IPS DF 6.9 (cell line): ENCODE measurements around the gene BMPR2.
"Not testable (repeated sequence)": the region's sequence is repeated elsewhere in the genome, so short reads cannot be mapped to it uniquely, and the experiment has no call there.

Experiments
- DNase-seq: peaks from one replicate; pipeline ENCODE4 v3.0.0-alpha.2; 2013; ENCODE audit warnings: low read depth, low spot score
- H3K27ac ChIP-seq: one replicate; pipeline ENCODE4 v1.5.1; 2013; ENCODE audit warnings: low read length, control low read depth
- H3K27me3 ChIP-seq: 2 replicates; pipeline ENCODE4 v1.6.1; 2013; ENCODE audit warnings: mild to moderate bottlenecking, low read length; ENCODE audit not compliant: control insufficient read depth, insufficient read depth
- H3K36me3 ChIP-seq: 2 replicates; pipeline ENCODE4 v1.6.1; 2013; ENCODE audit warnings: low read length; ENCODE audit not compliant: control insufficient read depth, insufficient read depth
- H3K4me1 ChIP-seq: 2 replicates; pipeline ENCODE4 v1.6.1; 2013; ENCODE audit warnings: low read length; ENCODE audit not compliant: control insufficient read depth, insufficient read depth
- H3K4me3 ChIP-seq: 2 replicates; pipeline ENCODE4 v1.5.1; 2013; ENCODE audit warnings: mild to moderate bottlenecking, low read length
- H3K9me3 ChIP-seq: 2 replicates; pipeline ENCODE4 v1.6.1; 2013; ENCODE audit warnings: low read length, inconsistent platforms; ENCODE audit not compliant: control insufficient read depth, insufficient read depth
- WGBS: extraction: QIAGEN DNeasy Blood & Tissue Kit; methylation state at CpG from one replicate; pipeline ENCODE4 v1.1.7; 2013; ENCODE audit warnings: mixed read lengths, missing lambda C conversion rate; ENCODE audit not compliant: insufficient read length, insufficient coverage; 5-methylcytosine and 5-hydroxymethylcytosine counted together

Gene BMPR2

DNA sequence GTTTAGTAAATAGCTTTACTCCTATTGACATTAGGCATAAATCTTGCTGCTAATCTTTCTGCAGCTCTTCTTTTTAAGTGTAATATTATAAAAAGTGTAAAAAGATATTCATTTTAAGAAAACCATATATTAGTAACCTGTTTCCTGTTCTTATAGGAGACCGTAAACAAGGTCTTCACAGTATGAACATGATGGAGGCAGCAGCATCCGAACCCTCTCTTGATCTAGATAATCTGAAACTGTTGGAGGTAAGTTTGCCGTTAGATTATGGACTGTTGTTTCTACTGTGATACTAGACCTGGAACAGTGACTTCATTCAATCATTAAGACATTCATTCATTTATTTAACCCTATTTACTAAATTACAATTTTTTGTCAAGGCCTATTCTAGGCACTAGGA lies 138.6 kb downstream of the BMPR2 start:
- Histone ChIP-seq H3K27ac (no peak overlapping the region), H3K4me3 (no peak overlapping the region), H3K36me3 (no peaks in the 10 kb centered on the region), H3K27me3 (no peaks in the 10 kb centered on the region), H3K4me1 (no peaks in the 10 kb centered on the region), H3K9me3 (no peaks in the 10 kb centered on the region)
- DNase-seq, result no peak
- no CpG with 5 or more reads among the region's 3 CpGs for WGBS

DNA sequence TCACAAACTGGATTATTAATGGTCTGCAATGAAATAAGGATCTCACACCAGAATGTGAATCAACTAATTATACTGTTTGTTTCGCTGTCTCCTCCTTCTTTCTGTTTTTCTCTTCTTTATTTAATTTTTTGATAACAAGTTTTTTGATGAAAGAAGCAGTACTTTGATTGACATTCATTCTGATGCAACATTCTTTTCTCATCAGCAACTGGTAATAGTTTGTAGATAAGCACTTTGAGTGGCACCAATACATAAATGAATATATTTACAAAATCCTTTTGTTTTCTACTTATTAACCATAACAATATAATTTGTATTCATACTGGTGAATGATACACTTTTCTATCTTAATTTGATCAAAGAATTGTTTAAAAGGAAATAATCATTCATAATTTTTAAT lies 143.3 kb downstream of the BMPR2 start:
- Histone ChIP-seq H3K27ac (no peak overlapping the region), H3K36me3 (peaks cover 3% of the 10 kb centered on the region; the same call in 1 of the 2 replicates), H3K4me1 (no peaks in the 10 kb centered on the region), H3K9me3 (no peaks in the 10 kb centered on the region), H3K4me3 (no peak overlapping the region), H3K27me3 (no peaks in the 10 kb centered on the region)
- WGBS, result no CpG with 5 or more reads among the region's 1 CpG
- DNase-seq, result no peak

DNA sequence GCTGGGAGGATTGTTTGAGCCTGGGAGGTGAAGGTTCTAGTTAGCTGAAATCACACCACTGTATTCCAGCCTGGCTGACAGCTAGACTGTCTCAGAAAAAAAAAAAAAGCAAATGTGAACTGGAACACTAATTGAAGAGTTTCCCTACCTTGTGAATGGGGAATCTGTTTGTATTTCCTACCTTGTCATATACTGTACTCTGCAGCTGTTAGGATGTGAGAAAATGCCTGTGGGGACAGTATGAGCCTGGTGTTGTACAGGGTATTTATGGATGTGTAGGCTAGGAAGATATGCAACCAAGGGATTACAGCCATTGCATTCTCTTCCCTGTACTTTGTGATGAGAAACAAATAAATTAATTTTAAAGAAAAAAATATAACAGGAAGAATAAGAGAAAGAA lies 145.3 kb downstream of the BMPR2 start:
- no peaks in the 10 kb centered on the region; the same call in 1 of the 2 replicates for H3K4me1 ChIP-seq
- H3K4me3 ChIP-seq, result no peak overlapping the region
- H3K27ac ChIP-seq, result no peak overlapping the region
- peaks cover 3% of the 10 kb centered on the region; the same call in 1 of the 2 replicates for H3K36me3 ChIP-seq
- no peak for DNase-seq
- no peaks in the 10 kb centered on the region for H3K9me3 ChIP-seq
- H3K27me3 ChIP-seq, result no peaks in the 10 kb centered on the region

DNA sequence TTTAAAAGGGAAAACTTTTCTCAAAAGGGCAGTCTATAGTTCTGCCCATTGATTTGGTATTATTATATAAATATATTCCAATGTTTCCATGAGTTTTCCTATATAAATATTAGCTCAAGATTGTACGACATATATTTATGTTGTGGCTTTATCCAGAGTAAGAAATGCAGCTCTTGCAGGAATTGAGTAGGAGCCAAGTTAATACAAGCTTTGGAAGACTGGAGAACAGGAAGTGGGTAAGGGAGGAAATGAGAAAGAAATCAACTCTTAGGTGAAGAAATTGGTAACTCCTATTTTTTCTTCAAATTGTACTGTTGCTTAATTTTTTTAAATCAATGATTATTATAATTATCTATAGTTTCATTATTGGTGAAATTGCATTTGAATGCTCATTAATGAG lies 153.3 kb downstream of the BMPR2 start:
- no CpG with 5 or more reads among the region's 1 CpG for WGBS
- Histone ChIP-seq H3K4me1 (no peaks in the 10 kb centered on the region; the same call in 1 of the 2 replicates), H3K9me3 (no peaks in the 10 kb centered on the region), H3K4me3 (no peak overlapping the region), H3K27me3 (no peaks in the 10 kb centered on the region), H3K27ac (no peak overlapping the region), H3K36me3 (peaks cover 2% of the 10 kb centered on the region; the same call in 1 of the 2 replicates)
- DNase-seq, result no peak

DNA sequence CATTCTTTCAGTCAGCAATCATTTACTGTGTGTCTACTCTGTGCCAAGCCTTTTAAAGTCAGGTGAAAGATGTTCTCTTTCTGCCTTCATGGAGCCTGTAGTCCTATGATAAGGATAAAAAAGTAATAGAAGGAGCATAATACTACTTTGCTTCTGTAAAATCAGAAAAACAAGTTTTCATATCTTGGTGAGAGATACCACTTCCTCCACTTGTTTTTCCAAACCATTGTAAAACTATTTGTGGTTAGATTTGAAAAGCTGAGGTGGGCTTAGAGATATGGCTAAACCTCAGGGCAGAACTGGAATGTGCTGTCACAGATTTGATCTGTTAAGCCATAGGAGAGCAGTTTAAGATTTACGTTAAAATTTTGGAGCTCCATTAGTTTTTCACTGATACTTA lies 153.9 kb downstream of the BMPR2 start:
- WGBS, result no CpG with 5 or more reads among the region's 1 CpG
- DNase-seq, result no peak

DNA sequence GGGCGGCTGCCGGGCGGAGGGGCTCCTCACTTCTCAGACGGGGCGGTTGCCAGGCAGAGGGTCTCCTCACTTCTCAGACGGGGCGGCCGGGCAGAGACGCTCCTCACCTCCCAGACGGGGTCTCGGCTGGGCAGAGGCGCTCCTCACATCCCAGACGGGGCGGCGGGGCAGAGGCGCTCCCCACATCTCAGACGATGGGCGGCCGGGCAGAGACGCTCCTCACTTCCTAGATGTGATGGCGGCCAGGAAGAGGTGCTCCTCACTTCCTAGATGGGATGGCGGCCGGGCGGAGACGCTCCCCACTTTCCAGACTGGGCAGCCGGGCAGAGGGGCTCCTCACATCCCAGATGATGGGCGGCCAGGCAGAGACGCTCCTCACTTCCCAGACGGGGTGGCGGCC lies 159.2 kb downstream of the BMPR2 start:
- H3K27me3 ChIP-seq, result not testable (repeated sequence)

More for the DNA sequence above, 153.9 kb downstream of the BMPR2 start:
- Histone ChIP-seq H3K4me3 (no peak overlapping the region), H3K9me3 (no peaks in the 10 kb centered on the region), H3K36me3 (peaks cover 2% of the 10 kb centered on the region; the same call in 1 of the 2 replicates), H3K4me1 (no peaks in the 10 kb centered on the region; the same call in 1 of the 2 replicates), H3K27me3 (no peaks in the 10 kb centered on the region), H3K27ac (no peak overlapping the region)

DNA sequence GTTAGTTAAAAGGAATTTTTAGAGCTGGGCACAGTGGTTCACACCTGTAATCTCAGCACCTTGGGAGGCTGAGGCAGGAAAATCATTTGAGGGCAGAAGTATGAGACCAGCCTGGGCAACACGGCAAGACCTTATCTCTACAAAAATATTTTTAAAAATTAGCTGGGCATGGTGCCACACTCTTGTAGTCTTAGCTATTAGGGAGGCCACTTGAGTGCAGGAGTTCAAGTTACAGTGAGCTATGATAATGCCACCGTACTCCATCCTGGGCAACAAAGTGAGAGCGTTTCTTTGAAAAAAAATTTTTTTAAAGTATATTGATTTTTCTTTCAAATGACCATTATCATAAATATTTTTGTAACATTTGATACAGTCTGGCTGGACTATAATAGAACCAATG lies 165.0 kb downstream of the BMPR2 start:
- DNase-seq, result no peak
- no peak overlapping the region for H3K27ac ChIP-seq
- H3K4me1 ChIP-seq, result no peaks in the 10 kb centered on the region
- no peaks in the 10 kb centered on the region for H3K9me3 ChIP-seq
- no CpG with 5 or more reads among the region's 3 CpGs for WGBS
- H3K36me3 ChIP-seq, result no peaks in the 10 kb centered on the region
- no peak overlapping the region for H3K4me3 ChIP-seq
- no peaks in the 10 kb centered on the region for H3K27me3 ChIP-seq

More for the DNA sequence above, 159.2 kb downstream of the BMPR2 start:
- H3K9me3 ChIP-seq, H3K27ac ChIP-seq, H3K36me3 ChIP-seq, H3K4me1 ChIP-seq, H3K4me3 ChIP-seq, DNase-seq: not testable (repeated sequence)
- WGBS, result no CpG with 5 or more reads among the region's 30 CpGs

DNA sequence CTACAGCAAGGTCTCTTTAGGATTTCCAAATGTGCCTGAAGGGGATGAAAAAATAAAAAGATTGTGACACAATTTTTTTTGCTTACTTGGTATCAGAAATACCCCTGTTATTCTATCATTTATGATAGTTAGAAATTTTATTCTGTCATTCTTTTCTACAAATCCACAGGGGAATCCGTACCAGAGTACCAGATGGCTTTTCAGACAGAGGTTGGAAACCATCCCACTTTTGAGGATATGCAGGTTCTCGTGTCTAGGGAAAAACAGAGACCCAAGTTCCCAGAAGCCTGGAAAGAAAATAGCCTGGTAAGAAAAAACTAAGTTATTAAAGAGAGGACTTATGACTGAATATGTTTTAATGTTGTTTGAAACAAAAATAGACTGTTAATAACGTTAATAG lies 166.0 kb downstream of the BMPR2 start:
- H3K9me3 ChIP-seq, result no peaks in the 10 kb centered on the region
- no peak for DNase-seq
- H3K4me3 ChIP-seq, result no peak overlapping the region

DNA sequence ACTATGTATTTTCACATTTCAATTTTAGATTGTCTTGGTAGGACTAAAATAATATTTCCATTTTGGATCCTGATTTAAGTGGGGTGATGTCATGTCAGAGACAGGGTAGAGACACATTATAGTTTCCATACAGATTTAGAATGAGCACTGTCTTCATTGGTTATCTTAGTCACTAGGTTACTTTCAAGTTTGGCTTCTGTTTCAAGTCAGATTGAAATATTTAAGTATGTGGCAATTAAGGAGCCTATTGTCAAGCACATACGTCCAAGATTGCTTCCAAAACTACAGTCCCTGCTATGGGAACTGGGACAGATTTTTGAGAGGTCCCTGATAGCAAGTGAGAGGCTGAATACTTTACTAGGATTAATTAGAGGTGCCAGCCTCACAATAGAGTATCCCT lies 169.4 kb downstream of the BMPR2 start:
- Histone ChIP-seq H3K36me3 (no peaks in the 10 kb centered on the region), H3K27me3 (no peaks in the 10 kb centered on the region)

More for the DNA sequence above, 166.0 kb downstream of the BMPR2 start:
- Histone ChIP-seq H3K4me1 (no peaks in the 10 kb centered on the region), H3K36me3 (no peaks in the 10 kb centered on the region), H3K27me3 (no peaks in the 10 kb centered on the region), H3K27ac (no peak overlapping the region)
- WGBS, result 100% methylated on average over 1 of the region's 3 CpGs

DNA sequence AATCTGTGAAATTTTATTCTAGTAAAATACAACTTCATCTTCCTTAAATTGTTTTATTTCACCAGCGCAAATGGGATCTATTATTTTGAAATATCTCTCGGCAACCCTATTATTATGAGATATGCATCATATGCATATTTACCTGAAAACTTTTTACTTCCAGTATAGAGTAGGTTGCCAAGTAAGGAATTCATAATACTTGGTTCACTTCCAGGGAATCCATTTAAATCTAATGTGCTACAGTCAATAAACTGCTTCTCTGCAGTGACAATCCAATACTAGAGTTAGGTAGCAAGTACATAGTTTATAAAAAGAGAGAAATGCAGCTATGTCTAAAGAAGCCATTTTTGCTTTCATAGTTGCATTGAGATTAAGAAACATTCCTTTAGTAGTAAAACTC lies 169.8 kb downstream of the BMPR2 start:
- Histone ChIP-seq H3K27me3 (no peaks in the 10 kb centered on the region), H3K9me3 (no peaks in the 10 kb centered on the region), H3K27ac (no peak overlapping the region), H3K36me3 (no peaks in the 10 kb centered on the region), H3K4me1 (no peaks in the 10 kb centered on the region), H3K4me3 (no peak overlapping the region)
- no CpG with 5 or more reads among the region's 2 CpGs for WGBS
- no peak for DNase-seq

More for the DNA sequence above, 169.4 kb downstream of the BMPR2 start:
- no peak for DNase-seq
- Histone ChIP-seq H3K27ac (no peak overlapping the region), H3K4me1 (no peaks in the 10 kb centered on the region), H3K4me3 (no peak overlapping the region), H3K9me3 (no peaks in the 10 kb centered on the region)
- no CpG with 5 or more reads among the region's 1 CpG for WGBS

DNA sequence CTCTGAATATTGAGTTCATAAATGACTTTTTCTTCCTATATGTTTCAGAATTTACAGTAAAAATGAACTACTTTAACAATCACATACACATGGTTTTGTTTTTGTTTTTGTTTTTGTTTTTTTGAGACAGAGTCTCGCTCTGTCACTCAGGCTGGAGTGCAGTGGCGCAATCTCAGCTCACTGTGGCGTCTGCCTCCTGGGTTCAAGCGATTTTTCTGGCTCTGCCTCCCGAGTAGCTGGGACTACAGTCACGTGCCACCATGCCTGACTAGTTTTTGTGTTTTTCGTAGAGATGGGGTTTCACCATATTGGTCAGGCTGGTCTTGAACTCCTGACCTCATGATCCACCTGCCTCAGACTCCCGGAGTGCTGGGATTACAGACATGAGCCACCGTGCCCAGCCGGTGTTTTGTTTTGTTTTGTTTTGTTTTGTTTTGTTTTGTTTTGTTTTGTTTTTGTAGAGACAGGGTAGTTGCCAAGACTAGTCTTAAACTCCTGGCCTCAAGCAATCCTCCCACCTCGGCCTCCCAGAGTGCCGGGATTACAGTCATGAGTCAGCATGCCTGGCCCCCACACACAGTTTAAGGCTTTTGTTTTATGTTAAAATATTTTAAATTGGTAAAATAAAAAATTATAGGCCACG lies 170.5 kb downstream of the BMPR2 start:
- not testable (repeated sequence) for H3K27ac ChIP-seq, H3K4me1 ChIP-seq, H3K9me3 ChIP-seq, H3K36me3 ChIP-seq, H3K4me3 ChIP-seq, H3K27me3 ChIP-seq, DNase-seq
- WGBS, result no CpG with 5 or more reads among the region's 13 CpGs
